Neuronal stem cell (in vitro differentiated cells): ENCODE results near the gene MAPKBP1.
A peak's percentile ranks its signal among the peaks of the same experiment; 100 is the strongest.

Experiments
- DNase-seq: peaks from one replicate; pipeline ENCODE4 v3.0.0-alpha.2; 2013; ENCODE audit warnings: low spot score
- H2AFZ ChIP-seq: one replicate; pipeline ENCODE4 v1.6.1; 2013; ENCODE audit warnings: mild to moderate bottlenecking, low read length, inconsistent platforms
- H2AK5ac ChIP-seq: 2 replicates; pipeline ENCODE4 v1.6.1; 2013; ENCODE audit warnings: low read depth, mild to moderate bottlenecking, inconsistent platforms, low read length, moderate library complexity, mixed read lengths
- H2BK120ac ChIP-seq: 2 replicates; pipeline ENCODE4 v1.6.1; 2013; ENCODE audit warnings: low read depth, mild to moderate bottlenecking, inconsistent platforms, low read length, moderate library complexity, mixed read lengths
- H2BK12ac ChIP-seq: one replicate; pipeline ENCODE4 v1.6.1; 2013; ENCODE audit warnings: low read length, inconsistent platforms
- H2BK15ac ChIP-seq: 2 replicates; pipeline ENCODE4 v1.6.1; 2013; ENCODE audit warnings: mild to moderate bottlenecking, low read length, inconsistent platforms, mixed read lengths
- H2BK5ac ChIP-seq: one replicate; pipeline ENCODE4 v1.6.1; 2013; ENCODE audit warnings: inconsistent platforms, mild to moderate bottlenecking, low read length, moderate library complexity
- H3K14ac ChIP-seq: one replicate; pipeline ENCODE4 v1.6.1; 2013; ENCODE audit warnings: low read length, inconsistent platforms
- H3K18ac ChIP-seq: 2 replicates; pipeline ENCODE4 v1.6.1; 2013; ENCODE audit warnings: low read length, inconsistent platforms
- H3K23ac ChIP-seq: 2 replicates; pipeline ENCODE4 v1.6.1; 2013; ENCODE audit warnings: low read depth, mild to moderate bottlenecking, mixed read lengths, low read length, inconsistent platforms; ENCODE audit not compliant: poor library complexity
- H3K27ac ChIP-seq: replicated peaks from 3 replicates; pipeline ENCODE4 v1.5.1; 2013; ENCODE audit warnings: low read length, inconsistent platforms
- H3K27me3 ChIP-seq, 3 experiments: 2 replicates each; pipeline ENCODE4 v1.6.1; 2013; ENCODE audit warnings: low read length in 3 of 3, mild to moderate bottlenecking in 2 of 3, inconsistent platforms in 1 of 3, low read depth in 1 of 3, mixed read lengths in 1 of 3, moderate library complexity in 1 of 3; ENCODE audit not compliant: control insufficient read depth in 3 of 3, insufficient read depth in 3 of 3
- H3K36me3 ChIP-seq, 2 donors: replicated peaks in 1 of 2; 2 replicates each; pipeline ENCODE4 v1.6.1; 2013; ENCODE audit warnings: low read length in 2 of 2; ENCODE audit not compliant: control insufficient read depth in 2 of 2, insufficient read depth in 2 of 2
- H3K4ac ChIP-seq: 2 replicates; pipeline ENCODE4 v1.6.1; 2013; ENCODE audit warnings: inconsistent platforms, mild to moderate bottlenecking, low read length, moderate library complexity
- H3K4me1 ChIP-seq, 2 donors: 1 replicate in 1 of 2; 2 replicates in 1 of 2; pipeline ENCODE4 v1.6.1; 2013; ENCODE audit warnings: low read length in 2 of 2, low read depth in 1 of 2; ENCODE audit not compliant: control insufficient read depth in 2 of 2, insufficient read depth in 1 of 2
- H3K4me2 ChIP-seq: one replicate; pipeline ENCODE4 v1.6.1; 2013; ENCODE audit warnings: mild to moderate bottlenecking, low read length, inconsistent platforms; ENCODE audit not compliant: insufficient read depth, poor library complexity, severe bottlenecking
- H3K4me3 ChIP-seq, 2 donors: 2 replicates each; pipeline ENCODE4 v1.5.1; 2013; ENCODE audit warnings: low read length in 2 of 2, mild to moderate bottlenecking in 2 of 2, inconsistent platforms in 1 of 2, moderate library complexity in 1 of 2
- H3K79me1 ChIP-seq: one replicate; pipeline ENCODE4 v1.6.1; 2013; ENCODE audit warnings: low read depth, mild to moderate bottlenecking, inconsistent platforms, low read length, moderate library complexity
- H3K9ac ChIP-seq: one replicate; pipeline ENCODE4 v1.6.1; 2013; ENCODE audit warnings: mild to moderate bottlenecking, low read depth, low read length, inconsistent platforms; ENCODE audit not compliant: poor library complexity
- H3K9me3 ChIP-seq, 2 donors: replicated peaks in 1 of 2; 2 replicates each; pipeline versions ENCODE3 to v1.6.1; 2013; ENCODE audit warnings: low read length in 2 of 2, mild to moderate bottlenecking in 2 of 2, inconsistent platforms in 1 of 2, low read depth in 1 of 2, mixed read lengths in 1 of 2, moderate library complexity in 1 of 2; ENCODE audit not compliant: control insufficient read depth in 2 of 2, insufficient read depth in 1 of 2
- H4K8ac ChIP-seq: one replicate; pipeline ENCODE4 v1.6.1; 2013; ENCODE audit warnings: low read depth, mild to moderate bottlenecking, inconsistent platforms, low read length, moderate library complexity
- H4K91ac ChIP-seq: one replicate; pipeline ENCODE4 v1.6.1; 2013; ENCODE audit warnings: low read length, low read depth, mild to moderate bottlenecking, inconsistent platforms; ENCODE audit not compliant: poor library complexity
- WGBS, 2 donors: extraction: QIAGEN DNeasy Blood & Tissue Kit; methylation state at CpG; one replicate each; pipeline ENCODE4 v1.1.7; 2013; ENCODE audit warnings: missing lambda C conversion rate in 2 of 2, mixed read lengths in 1 of 2; ENCODE audit not compliant: insufficient read length in 2 of 2, insufficient replicate concordance in 1 of 2; ENCODE audit errors: extremely low coverage in 2 of 2; 5-methylcytosine and 5-hydroxymethylcytosine counted together

MAPKBP1 gene

DNA sequence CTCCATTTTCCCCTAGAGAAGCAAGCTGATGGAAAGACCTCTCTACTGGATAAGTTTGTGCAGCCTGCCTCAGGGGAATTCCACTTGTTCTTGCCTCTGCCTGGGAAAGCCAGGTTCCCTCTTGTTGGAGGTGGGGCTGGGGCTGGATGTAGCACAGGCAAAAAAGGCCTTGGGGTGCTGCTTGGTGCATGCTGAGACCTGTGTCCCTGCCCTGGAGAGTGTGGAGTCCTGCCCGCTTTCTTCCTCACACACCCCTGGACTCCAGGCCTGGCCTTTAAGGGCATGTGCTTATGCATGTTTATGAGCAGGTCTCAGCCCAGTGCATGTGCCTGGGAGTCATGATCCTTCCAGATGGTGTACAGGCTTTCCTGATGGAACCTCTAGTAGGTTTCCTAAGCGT lies 30.1 kb downstream of the MAPKBP1 start:
- Histone ChIP-seq H2BK5ac (no peak overlapping the region), H3K23ac (no peak overlapping the region), H3K36me3 (peaks cover 0 to 12% of the 10 kb centered on the region in 2 donors), H2AFZ (no peak overlapping the region), H3K4me2 (no peak overlapping the region), H3K27ac (no peak overlapping the region), H3K9me3 (peaks cover 0 to 7% of the 10 kb centered on the region in 2 donors), H3K9ac (no peak overlapping the region), H2BK15ac (no peak overlapping the region), H4K91ac (no peak overlapping the region), H3K27me3 (no peaks in the 10 kb centered on the region), H3K4ac (no peak overlapping the region), H3K4me1 (peaks cover 0 to 4% of the 10 kb centered on the region in 2 donors), H3K14ac (no peak overlapping the region), H2BK120ac (no peak overlapping the region), H2BK12ac (no peak overlapping the region), H3K4me3 (no peak overlapping the region), H2AK5ac (no peak overlapping the region), H4K8ac (no peak overlapping the region), H3K79me1 (no peaks in the 10 kb centered on the region), H3K18ac (no peak overlapping the region)
- DNase-seq = no peak
- no CpG with 5 or more reads among the region's 2 CpGs for WGBS, 2 donors

DNA sequence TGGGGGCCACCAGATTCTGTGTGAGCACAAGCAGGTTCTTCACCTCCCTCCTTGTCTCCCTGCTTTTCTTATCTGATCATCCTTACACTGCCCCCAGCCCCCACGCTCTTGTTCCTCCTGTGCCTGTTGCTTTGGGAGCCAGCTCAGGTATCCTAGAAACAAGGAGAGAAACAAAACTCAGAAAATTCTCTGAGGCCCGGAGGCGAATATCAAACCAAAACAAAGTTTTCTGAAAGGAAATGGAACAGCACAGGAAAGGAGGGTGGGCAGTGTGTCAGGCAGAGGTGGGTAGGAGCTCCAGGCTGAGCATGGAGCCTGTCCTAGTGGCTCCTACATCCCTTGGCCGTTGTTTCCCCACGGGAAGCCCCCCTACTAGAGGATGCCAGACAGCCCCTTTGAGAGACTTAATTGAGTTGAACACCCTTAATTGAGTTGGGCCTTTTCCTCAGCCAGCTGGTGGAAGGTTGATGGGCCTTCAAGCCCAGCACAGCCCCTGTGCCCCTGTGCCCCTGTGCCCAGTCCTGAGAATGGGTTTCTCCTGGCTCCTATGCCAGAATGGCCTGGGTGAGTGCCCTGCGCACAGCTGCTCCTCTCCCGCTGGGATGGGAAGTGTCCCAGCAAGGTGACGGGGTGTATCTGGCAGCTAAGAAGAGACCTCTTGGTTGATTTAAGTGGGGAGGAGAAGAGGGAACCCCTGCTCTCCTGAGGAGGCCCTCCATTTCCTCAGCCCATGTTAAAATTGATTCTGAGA lies 30.8 kb downstream of the MAPKBP1 start:
- H3K27ac ChIP-seq = no peak overlapping the region
- no peaks in the 10 kb centered on the region for H3K79me1 ChIP-seq
- no peak overlapping the region for H3K23ac ChIP-seq
- no CpG with 5 or more reads among the region's 8 CpGs for WGBS, 2 donors
- no peak overlapping the region for H3K4me3 ChIP-seq
- H3K4me1 ChIP-seq = peaks cover 0 to 4% of the 10 kb centered on the region in 2 donors
- no peak overlapping the region for H2BK12ac ChIP-seq
- H4K91ac ChIP-seq = no peak overlapping the region
- H3K36me3 ChIP-seq = peaks cover 0 to 9% of the 10 kb centered on the region in 2 donors
- H2AFZ ChIP-seq = no peak overlapping the region
- H2BK15ac ChIP-seq = no peak overlapping the region
- no peak overlapping the region for H4K8ac ChIP-seq
- H3K27me3 ChIP-seq = no peaks in the 10 kb centered on the region
- H3K18ac ChIP-seq = no peak overlapping the region
- no peak overlapping the region for H2BK120ac ChIP-seq
- no peak for DNase-seq
- no peak overlapping the region for H3K9ac ChIP-seq
- peaks cover 0 to 7% of the 10 kb centered on the region in 2 donors for H3K9me3 ChIP-seq
- no peak overlapping the region for H2AK5ac ChIP-seq
- no peak overlapping the region for H3K4ac ChIP-seq
- peak overlapping the region; percentile 56 for H3K14ac ChIP-seq
- H3K4me2 ChIP-seq = no peak overlapping the region
- H2BK5ac ChIP-seq = no peak overlapping the region

DNA sequence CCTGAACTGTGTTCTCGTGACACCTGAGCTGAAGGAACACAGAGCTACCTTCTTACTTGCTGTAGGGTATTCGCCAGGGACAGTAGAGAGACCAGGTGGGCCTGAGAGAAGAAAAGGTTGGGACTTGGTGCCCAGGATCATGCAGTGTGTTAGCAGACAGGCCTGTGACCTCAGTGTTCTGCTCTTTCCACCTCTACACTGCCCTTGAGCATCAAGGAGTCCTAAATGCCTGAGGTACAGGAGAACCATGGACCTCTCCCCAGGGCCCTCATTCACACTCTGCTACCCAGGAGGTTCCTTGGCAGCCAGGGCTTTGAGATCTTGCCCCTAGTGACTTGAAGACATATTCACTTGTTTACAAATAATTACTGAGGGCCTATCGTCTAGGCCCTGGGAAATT lies 31.4 kb downstream of the MAPKBP1 start:
- Histone ChIP-seq H2BK5ac (no peak overlapping the region), H4K91ac (no peak overlapping the region), H2BK15ac (no peak overlapping the region), H3K4me3 (no peak overlapping the region), H3K36me3 (peaks cover 0 to 6% of the 10 kb centered on the region in 2 donors), H3K23ac (no peak overlapping the region), H2AK5ac (no peak overlapping the region), H2BK12ac (no peak overlapping the region), H2BK120ac (no peak overlapping the region), H3K4me1 (peaks cover 0 to 4% of the 10 kb centered on the region in 2 donors), H3K4ac (no peak overlapping the region), H3K27me3 (no peaks in the 10 kb centered on the region), H3K27ac (no peak overlapping the region), H2AFZ (no peak overlapping the region), H3K79me1 (no peaks in the 10 kb centered on the region), H3K4me2 (no peak overlapping the region), H3K14ac (no peak overlapping the region), H4K8ac (no peak overlapping the region), H3K9me3 (peaks cover 0 to 7% of the 10 kb centered on the region in 2 donors), H3K9ac (no peak overlapping the region), H3K18ac (no peak overlapping the region)
- no peak for DNase-seq
- WGBS, 2 donors = no CpG with 5 or more reads among the region's 3 CpGs

DNA sequence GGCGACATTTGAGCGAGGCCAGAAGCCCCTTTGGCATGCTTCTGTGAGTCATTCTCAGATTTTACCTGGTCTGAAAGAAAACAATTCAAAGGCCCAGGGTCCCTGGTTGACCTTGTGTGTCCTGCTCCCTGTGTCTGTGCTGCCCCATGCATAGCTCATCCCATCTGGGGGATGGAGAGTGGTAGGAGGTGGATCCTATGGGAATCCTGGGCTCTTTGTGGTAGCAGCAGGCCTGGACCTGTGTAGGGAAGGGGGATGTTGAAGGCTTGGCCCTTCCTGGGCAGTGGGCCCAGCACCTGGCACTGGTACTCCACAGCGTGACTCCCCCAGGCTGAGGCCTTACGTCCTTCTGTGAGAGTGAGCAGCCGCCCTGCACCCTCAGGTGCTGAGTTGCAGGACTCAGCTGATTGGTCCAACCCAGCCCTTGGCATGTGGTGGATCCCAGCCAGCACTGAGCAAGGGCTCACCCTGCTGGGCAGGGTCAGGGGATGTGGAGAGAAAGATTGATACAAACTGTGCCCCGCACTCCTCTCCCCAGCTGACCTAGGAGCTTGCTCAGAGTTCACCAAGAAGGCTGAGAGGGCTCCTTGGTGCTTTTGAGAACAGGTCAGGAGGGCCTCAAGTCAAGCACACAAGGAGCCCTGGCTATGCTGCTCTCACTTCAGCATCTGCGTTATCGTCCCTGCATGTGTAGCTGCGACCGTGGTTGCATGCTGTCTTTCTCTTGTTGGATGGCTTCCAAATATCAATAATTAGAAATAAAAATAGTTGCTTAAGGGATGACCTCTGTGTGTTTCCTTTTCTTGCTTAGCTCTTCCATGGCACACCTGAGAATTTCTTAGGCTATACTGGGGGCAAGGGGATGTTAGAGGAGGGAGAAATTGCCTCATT lies 32.3 kb downstream of the MAPKBP1 start:
- Histone ChIP-seq H3K9me3 (peaks cover 0 to 5% of the 10 kb centered on the region in 2 donors), H3K9ac (no peak overlapping the region), H2AK5ac (no peak overlapping the region), H4K91ac (no peak overlapping the region), H3K4ac (no peak overlapping the region), H2AFZ (no peak overlapping the region), H3K23ac (no peak overlapping the region), H3K4me1 (peaks cover 0 to 4% of the 10 kb centered on the region in 2 donors), H3K4me3 (no peak overlapping the region), H3K4me2 (no peak overlapping the region), H2BK120ac (no peak overlapping the region), H2BK15ac (no peak overlapping the region), H3K14ac (no peak overlapping the region), H4K8ac (no peak overlapping the region), H3K79me1 (no peaks in the 10 kb centered on the region), H3K27me3 (no peaks in the 10 kb centered on the region), H2BK5ac (no peak overlapping the region), H2BK12ac (no peak overlapping the region), H3K27ac (no peak overlapping the region), H3K36me3 (no peaks in the 10 kb centered on the region), H3K18ac (peak overlapping the region; percentile 88)
- WGBS, 2 donors = no CpG with 5 or more reads among the region's 10 CpGs
- DNase-seq = no peak
